ACC112 (cell line): ENCODE data around the gene PTGIS.

Experiments
- H2AFZ ChIP-seq: fragments of 200-600 bp; sonication (generic); one replicate; pipeline ENCODE4 v1.6.0; 2017; ENCODE audit warnings: antibody characterized with exemption, low read length; ENCODE audit not compliant: unreplicated experiment
- H3K27ac ChIP-seq: fragments of 200-600 bp; sonication (generic); 2 replicates; pipeline ENCODE4 v1.5.1; 2014; ENCODE audit warnings: low read depth, mild to moderate bottlenecking, antibody characterized with exemption, low read length, moderate library complexity
- H3K27me3 ChIP-seq: fragments of 200-600 bp; sonication (generic); 2 replicates; pipeline ENCODE4 v1.6.1; 2014; ENCODE audit warnings: mild to moderate bottlenecking, antibody characterized with exemption, low read length, moderate library complexity, mixed read lengths; ENCODE audit not compliant: insufficient read depth
- H3K36me3 ChIP-seq: fragments of 200-600 bp; sonication (generic); 2 replicates; pipeline ENCODE4 v1.6.1; 2016; ENCODE audit warnings: mild to moderate bottlenecking, antibody characterized with exemption, low read length, moderate library complexity, mixed read lengths; ENCODE audit not compliant: insufficient read depth
- H3K4me1 ChIP-seq: fragments of 200-600 bp; sonication (generic); one replicate; pipeline ENCODE4 v1.6.1; 2016; ENCODE audit warnings: low read length, mixed read lengths; ENCODE audit not compliant: insufficient read depth, unreplicated experiment, control insufficient read depth
- H3K4me3 ChIP-seq: fragments of 200-600 bp; sonication (generic); 2 replicates; pipeline ENCODE4 v1.5.1; 2014; ENCODE audit warnings: mild to moderate bottlenecking, low read depth, low read length
- H3K79me2 ChIP-seq: fragments of 200-600 bp; sonication (generic); one replicate; pipeline ENCODE4 v1.6.0; 2016; ENCODE audit warnings: low read length; ENCODE audit not compliant: control insufficient read depth, unreplicated experiment, insufficient read depth

PTGIS gene

DNA sequence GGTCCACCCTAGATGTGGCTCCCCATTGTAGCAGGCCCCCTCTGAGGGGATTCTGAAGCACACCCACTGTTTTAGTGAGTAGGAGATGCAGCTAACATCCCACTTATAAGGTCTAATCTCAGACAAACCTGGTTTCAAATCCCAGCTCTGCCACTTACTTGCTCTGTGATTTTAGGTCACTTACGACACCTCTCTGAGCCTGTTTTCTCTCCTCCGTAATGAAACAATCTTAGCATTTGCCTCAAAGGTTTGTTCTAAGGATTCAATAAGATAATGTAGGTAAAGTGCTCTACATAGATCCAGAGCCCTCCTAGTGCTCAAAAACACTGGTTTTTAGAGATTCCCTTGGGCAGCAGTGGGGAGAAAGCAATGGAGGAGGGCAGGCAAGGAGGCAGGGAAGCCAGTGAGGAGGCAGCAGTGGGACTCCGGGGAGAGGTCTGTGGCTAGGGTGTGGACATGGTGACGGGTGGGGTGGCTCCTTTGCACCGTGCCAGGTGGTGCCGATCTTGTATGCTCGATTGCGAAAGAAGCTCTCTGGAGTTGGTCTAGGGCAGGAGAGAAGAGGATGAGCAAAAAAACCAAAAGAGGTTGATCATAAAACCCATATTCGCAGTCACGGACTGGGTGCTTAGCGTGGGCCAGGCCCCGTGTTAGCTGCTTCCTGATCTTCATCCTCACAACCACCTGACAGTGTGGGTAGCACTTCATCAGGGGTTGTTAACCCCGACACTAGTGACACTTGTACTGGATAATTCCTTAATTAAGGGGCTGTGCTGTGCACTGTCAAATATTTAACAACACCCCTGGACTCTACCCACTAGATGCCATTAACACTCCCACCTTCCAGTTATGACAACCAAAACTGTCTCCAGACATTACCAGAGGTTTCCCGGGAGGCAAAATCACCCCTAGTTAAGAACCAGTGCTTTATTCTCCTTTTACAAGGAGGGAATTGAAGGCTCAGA, 16.8 kb upstream of the PTGIS start:
- H3K4me3 ChIP-seq: no peak overlapping the region
- H3K27me3 ChIP-seq: no peaks in the 10 kb centered on the region
- no peak overlapping the region for H3K27ac ChIP-seq
- peaks cover 38% of the 10 kb centered on the region for H3K4me1 ChIP-seq
- no peaks in the 10 kb centered on the region for H3K79me2 ChIP-seq
- H3K36me3 ChIP-seq: no peaks in the 10 kb centered on the region
- H2AFZ ChIP-seq: no peak overlapping the region

DNA sequence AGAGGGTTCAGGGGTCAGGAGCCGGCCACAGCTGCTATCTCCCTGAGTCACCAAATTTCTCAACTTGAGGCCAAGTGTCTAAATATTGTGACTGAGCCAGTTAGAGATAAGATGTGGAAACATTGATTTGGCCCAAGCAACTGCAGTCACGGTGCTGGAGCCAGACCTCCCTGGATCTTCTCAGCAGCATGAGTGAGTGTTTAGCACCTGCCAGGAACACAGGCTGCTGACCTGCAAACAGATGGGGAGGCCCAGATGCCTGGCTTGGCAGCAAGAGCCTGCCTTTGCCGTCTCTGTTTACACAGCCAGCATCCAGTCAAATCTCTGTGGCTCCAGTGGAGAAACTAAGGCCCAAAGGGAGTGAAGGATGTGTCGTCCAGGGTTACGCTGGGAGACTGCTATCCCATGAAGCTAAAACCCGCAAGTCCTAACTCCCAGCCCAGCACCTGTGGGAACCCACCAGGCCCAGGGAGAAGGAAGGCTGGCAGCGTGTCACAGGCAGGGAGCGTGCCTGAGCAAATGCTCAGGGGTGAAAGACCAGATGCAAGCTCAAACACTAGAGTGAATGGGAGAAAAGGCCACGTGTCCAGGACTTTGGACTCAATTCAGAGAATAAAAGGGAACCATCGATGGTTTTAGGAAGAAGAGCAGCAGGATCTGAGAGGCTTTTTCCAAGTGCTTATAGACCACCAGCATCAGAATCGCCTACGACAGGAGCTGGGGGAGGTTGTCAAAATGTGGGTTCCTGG, 15.9 kb upstream of the PTGIS start:
- Histone ChIP-seq H2AFZ (no peak overlapping the region), H3K27ac (peak overlapping the region; percentile 11; the same call in 1 of the 2 replicates), H3K79me2 (no peaks in the 10 kb centered on the region), H3K4me1 (peaks cover 39% of the 10 kb centered on the region), H3K36me3 (no peaks in the 10 kb centered on the region), H3K27me3 (no peaks in the 10 kb centered on the region), H3K4me3 (no peak overlapping the region)

DNA sequence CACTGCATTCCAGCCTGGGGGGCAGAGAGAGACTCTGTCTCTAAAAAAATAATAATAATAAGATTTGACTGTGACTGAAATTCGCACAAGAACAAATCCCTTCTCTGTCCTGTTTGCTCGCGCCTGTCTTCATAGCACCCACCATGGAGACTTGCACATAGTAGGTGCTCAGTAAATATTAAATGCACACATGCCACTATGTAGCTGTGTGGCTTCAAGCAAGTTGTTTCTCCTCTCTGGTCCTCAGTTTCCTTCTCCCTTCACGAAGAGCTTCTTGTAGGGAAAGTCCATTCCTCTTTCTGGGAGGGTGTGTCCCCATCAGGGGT, 15.4 kb upstream of the PTGIS start:
- Histone ChIP-seq H3K4me3 (no peak overlapping the region), H3K27me3 (no peaks in the 10 kb centered on the region), H3K4me1 (peaks cover 39% of the 10 kb centered on the region), H3K36me3 (no peaks in the 10 kb centered on the region), H2AFZ (no peak overlapping the region), H3K27ac (no peak overlapping the region), H3K79me2 (no peaks in the 10 kb centered on the region)

DNA sequence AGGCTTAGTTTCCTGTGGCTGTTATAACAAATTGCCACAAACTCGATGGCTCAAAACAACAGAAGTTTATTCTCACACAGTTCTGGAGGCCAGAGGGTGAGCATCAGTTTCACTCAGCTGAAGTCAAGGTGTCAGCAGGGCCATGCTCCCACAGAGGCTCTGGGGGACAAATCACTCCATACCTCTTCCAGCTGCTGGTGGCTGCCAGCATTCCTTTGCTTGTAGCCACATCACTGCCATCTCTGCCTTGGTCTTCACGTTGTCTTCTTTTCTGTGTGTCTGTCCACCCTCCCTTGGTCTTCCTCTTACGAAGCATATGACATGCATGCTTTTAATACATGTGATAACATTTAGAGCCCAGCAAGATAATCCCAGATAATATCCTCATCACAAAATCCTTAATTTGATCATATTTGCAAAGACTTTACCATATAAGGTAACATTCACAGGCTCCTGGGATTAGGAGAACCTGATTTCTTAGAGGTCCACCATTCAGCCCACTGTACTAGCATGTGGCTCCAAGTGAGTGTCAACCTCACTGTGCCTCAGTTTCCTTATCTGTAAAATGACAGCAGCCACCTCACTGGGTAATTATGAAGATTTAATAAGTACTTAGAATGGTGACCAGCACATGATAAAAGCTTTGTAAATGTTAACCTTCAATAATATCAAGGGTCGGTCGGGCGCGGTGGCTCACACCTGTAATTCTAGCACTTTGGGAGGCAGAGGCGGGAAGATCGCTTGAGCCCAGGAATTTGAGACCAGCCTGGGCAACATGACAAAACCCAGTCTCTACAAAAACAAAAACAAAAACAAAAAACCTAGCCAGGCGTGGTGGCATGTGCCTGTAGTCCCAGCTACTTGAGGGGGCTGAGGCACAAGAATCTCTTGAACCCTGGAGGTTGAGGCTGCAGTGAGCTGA, 14.7 kb upstream of the PTGIS start:
- Histone ChIP-seq H3K79me2 (no peaks in the 10 kb centered on the region), H3K36me3 (no peaks in the 10 kb centered on the region), H2AFZ (no peak overlapping the region), H3K27me3 (no peaks in the 10 kb centered on the region), H3K4me1 (peaks cover 39% of the 10 kb centered on the region), H3K4me3 (no peak overlapping the region), H3K27ac (no peak overlapping the region)

DNA sequence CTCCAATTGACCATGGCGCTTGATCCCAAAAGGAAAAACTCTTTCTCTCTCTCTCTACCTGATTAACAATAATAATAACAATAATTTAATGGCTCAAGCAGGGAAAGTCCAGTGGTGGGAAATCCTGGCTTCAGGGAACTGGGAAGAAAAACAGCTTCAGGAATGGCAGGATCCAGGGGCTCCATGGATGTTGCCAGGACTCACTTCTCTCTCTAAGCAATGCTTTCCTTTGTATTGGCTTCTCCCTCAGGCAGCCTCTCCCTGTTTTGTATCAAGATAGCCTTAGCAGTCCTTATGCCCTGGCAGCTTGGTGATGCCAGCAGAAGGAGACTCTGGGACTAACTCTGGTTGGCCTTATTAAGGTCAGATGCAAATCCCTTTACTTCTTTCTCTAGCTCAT, 13.5 kb upstream of the PTGIS start:
- Histone ChIP-seq H3K4me3 (no peak overlapping the region), H3K79me2 (no peaks in the 10 kb centered on the region), H2AFZ (no peak overlapping the region), H3K27me3 (no peaks in the 10 kb centered on the region), H3K36me3 (no peaks in the 10 kb centered on the region), H3K4me1 (peaks cover 30% of the 10 kb centered on the region), H3K27ac (no peak overlapping the region)

DNA sequence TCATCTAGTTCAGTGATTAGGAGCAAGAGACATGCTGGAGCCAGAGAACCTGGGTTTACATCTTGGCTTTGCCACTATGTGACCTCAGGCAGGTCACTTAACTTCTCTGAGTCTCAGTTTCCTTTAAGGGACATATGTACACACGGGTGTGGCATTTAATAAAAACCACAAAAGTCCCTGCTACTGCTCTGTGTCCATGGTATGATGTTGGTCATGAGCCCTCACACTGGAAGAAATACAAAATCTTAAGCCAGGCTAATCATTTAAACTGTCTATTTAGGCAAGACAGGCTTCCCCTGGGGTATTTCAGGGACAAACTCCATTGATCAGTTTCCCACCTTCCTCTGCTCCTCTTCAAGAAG, 12.9 kb upstream of the PTGIS start:
- Histone ChIP-seq H3K4me1 (peaks cover 30% of the 10 kb centered on the region), H3K4me3 (no peak overlapping the region), H3K27me3 (no peaks in the 10 kb centered on the region), H2AFZ (no peak overlapping the region), H3K27ac (no peak overlapping the region), H3K36me3 (no peaks in the 10 kb centered on the region), H3K79me2 (no peaks in the 10 kb centered on the region)

DNA sequence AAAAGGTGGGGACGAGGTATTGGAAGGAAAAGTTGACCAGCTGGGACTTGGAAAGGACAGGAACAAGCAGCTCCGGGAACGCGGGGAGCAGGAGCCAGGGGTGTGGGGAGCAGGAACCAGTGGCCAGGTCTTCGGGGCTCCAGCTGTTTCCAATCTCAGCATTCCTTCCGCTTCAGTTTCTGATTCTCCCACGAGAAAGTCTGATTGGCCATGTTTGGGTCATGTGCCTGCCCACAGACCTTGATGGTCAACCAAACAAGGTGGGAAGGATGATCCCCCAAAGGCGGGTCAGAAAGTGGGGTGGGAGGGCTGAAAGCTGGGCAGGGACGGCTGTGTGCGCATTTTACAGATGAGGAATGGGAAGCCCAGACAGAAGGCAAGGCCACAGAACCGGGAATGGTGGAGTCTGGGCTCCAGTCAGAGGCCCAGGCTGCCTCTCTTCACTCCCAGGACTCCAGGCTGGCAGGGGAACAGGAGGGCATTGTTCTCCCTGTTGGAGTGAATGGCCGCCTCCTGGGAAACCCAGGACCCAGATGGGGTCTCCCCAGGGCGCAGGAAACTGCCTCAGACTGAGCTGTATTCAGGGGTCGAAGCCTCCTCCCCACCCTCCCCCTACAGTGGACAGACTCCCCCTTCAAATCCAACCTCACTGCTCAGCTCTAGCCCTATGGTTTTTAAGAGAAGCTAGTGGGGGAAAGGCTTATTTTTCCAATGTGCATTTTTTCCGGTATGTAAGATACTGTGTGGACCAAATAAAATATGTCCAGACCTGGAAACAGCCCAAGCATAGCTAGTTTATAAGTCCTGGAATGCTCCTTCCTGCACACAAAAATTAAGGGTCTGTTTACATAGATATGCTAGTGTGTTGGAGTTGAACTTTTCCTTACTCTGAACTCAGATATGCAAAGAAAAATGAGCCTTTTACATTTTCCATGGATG, 12.2 kb upstream of the PTGIS start:
- H3K4me3 ChIP-seq: no peak overlapping the region
- no peaks in the 10 kb centered on the region for H3K27me3 ChIP-seq
- no peak overlapping the region for H2AFZ ChIP-seq
- no peaks in the 10 kb centered on the region for H3K36me3 ChIP-seq
- peaks cover 35% of the 10 kb centered on the region for H3K4me1 ChIP-seq
- no peak overlapping the region for H3K27ac ChIP-seq
- H3K79me2 ChIP-seq: no peaks in the 10 kb centered on the region

DNA sequence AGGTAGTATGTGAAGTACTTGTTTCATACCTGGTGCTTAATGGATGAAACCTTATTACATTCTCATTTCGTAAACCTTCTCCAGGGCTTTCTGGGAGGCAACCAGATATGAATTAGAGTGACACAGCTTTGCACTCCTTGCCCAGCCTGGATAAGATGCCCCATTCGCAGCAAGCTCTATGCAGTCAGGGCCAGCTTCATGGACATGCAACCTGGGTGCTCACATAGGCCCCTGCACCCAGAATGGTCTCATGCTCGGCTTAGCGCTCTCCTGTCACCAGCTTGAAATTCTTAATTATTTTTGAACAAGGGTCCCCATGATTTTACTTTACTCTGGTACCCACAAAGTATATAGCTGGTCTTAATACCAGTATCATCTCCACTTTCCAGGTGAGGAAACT, 11.3 kb upstream of the PTGIS start:
- Histone ChIP-seq H3K4me3 (no peak overlapping the region), H3K27ac (no peak overlapping the region), H3K36me3 (no peaks in the 10 kb centered on the region), H3K4me1 (peaks cover 27% of the 10 kb centered on the region), H3K79me2 (no peaks in the 10 kb centered on the region), H3K27me3 (no peaks in the 10 kb centered on the region), H2AFZ (no peak overlapping the region)

DNA sequence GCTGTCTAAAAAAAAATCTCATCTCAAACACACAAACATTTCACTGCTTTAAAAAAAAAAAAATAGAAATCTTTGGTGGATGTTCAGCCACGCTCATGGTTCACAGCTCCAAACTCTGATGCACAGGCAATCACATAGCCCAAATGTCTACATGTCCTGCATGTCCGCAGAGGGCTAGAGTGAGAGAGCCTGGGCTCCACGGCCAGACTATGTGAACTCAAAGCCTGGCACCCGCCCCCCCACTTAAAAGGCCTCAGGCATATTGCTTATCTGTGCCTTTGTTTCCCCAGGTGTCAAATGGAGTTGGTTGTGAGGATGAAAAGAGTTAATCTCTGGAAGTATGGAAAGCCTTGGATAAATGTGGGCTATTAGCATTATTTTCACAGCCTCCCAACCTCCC, 10.5 kb upstream of the PTGIS start:
- Histone ChIP-seq H2AFZ (no peak overlapping the region), H3K27me3 (no peaks in the 10 kb centered on the region), H3K79me2 (no peaks in the 10 kb centered on the region), H3K27ac (no peak overlapping the region), H3K4me1 (peaks cover 20% of the 10 kb centered on the region), H3K36me3 (no peaks in the 10 kb centered on the region), H3K4me3 (no peak overlapping the region)
